Hematopoietic multipotent progenitor cell treated with erythropoietin and hydrocortisone succinate and interleukin-3 and kit ligand, for 8 days (in vitro differentiated cells): ENCODE measurements around the gene PHC2.

Experiments
- DNase-seq: peaks from one replicate; pipeline ENCODE4 v3.0.0-alpha.2; 2015

The PHC2 gene

DNA sequence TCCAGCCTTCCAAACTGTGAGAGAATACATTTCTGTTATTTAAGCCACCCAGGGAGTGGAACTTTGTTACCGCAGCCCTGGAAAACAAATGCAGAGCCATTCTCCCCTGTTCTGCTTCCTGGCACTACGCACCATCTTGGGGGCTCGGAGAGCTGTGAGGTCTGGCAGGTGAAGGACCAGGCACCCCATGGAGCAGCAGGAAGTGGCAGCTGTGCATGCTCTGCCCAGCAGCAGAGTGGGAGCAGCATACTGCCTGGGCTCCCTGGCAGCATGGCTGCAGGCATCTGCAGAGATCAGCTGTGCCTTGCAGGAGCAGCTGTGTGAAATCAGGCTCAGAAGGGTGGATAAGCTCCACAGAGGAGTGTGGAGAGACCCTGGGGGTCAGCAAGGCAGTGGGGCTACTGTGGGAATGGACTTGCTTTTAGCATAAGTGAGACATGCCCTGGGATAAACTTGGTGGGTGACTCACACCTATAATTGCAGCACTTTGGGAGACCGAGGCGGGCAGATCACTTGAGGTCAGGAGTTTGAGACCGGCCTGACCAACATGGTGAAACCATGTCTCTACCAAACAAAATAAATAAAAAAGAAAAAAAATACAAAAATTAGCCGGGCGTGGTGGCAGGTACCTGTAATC lies 23.9 kb upstream of the PHC2 start:
- no peak for DNase-seq

GRCh38 chr1:33446590-33446989 lies 15.7 kb upstream of the PHC2 start:
- DNase-seq = no peak

DNA sequence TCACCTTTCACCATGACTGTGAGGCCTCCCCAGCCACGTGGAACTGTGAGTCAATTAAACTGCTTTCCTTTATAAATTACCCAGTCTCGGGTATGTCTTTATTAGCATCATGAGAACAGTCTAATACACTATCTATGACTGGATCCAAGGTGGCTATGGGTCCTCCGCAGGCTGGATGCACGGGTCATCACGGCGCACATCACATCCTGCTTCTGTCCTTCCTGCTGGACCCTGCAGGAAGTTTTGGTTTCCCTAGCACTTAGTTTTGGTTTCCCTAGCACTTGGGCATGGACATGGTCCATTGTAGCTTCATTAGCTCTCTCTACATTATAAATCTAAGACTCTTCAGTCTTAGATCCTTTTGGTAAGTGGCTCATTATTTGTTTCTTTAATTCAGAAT lies 14.2 kb upstream of the PHC2 start:
- no peak for DNase-seq

- no peak for DNase-seq
These were observed 12.8 kb upstream of the PHC2 start for GRCh38 chr1:33443705-33444180.

DNA sequence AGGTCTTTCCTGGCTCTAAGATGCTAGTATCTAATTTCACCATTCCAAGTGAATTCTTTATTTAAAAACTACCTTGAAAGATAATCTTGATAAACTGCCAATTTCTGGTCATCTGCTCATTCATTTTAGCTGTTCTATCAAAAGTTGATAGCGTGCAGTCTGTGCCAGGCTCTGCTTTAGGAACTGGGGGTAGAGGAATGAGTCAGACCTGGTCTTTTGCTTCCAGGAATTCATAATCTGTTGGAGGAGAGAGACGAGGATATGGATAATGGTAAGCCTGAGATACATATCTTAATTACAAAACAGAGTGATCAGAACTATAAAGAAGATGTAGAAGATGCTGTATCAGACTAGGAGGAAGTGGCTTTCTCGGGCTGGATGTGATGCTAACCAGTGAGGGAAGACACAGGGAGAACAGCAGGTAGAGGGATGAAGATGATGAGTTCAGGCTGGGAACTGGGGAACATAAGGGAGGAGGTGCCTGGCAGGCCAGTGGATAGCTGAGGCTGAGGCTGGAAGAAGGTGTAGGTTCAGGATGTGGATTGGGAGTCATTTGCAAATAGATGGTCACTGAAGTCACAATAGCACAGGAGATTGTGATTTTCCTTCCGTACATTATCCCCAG lies 12.3 kb upstream of the PHC2 start:
- no peak for DNase-seq

DNA sequence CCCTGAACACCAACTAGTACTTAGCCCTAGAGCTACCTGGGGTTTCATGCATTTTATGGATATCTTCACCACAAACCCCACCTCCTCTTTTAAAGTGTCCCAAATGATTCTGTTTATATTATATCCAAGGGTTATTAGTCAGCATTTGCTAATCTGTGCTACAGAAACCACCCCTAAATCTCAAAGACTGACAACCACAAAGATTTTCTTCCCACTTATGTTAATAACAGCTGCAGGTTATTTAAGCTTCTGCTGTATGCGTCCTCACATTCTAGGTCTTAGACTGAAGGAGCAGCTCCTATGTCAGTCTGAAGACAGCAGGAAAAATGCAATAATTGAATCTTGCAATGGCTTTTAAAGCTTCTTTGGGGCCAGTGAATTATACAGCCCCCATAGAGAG lies 11.2 kb upstream of the PHC2 start:
- no peak for DNase-seq

DNA sequence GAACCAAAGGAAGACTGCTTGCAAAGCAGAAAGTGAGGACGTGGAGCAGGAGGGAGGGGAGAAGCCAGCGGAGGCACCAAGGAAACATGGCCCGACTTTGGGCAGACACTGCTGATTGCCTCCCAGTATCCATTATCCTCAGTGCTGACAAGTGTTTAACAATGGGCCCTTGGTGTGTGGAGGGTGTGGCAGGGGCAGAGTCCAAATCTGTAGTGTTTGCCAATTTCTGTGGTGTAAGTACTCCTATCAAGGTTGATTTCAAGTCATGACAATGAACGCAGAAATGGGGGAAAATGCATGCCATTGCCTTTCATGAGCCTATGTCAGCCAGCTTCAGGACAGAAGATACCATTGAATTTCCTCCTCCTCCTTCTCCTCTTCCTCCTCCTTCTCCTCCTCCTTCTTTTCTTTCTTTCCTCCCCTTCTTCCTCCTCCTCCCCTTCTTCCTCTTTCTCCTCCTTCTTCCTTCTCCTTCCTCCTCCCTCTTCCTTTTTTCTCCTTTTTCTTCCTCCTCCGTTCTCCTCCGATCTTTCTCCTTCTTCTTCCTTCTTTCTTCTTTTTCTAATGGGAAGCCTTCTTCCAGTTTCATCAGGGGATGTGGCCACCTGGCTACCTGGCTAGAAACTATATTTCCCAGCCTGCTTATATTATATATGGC lies 10.3 kb upstream of the PHC2 start:
- no peak for DNase-seq

GRCh38 chr1:33439662-33440061 lies 8.8 kb upstream of the PHC2 start:
- no peak for DNase-seq

GRCh38 chr1:33438364-33439160 lies 7.7 kb upstream of the PHC2 start:
- no peak for DNase-seq

DNA sequence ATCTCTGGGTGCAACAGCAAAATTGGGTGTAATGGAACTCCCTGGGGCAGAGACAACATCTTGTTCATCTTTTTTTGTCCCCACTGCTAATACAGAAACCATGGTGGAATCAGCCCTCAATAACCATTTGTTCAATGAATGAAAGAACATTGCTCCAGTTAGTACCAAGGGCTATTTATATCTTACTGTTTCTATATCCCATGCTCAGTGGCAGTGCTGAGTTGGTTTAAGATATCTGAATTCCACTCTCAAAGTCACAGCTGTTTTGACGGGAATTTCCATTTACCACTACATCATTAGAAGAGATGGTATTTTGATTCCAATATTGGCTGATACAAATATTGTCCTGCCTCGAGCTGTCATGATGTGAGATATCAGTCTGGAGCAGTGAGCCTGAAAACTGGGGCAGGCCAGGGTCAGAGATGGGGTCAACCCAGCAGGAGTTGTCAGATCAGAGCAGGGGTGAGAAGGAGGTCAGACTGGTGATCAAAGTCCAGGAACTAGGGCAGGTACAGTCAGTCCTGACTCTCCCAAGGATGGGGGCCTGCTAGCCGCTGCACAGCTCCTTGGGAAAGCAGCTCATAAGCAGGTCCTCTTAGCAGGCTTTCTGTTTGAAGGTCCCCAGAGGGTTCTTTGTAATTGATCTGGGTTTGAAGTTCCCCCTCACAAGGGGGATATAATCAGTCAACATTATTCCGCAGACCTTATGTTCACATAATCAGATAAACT lies 5.8 kb upstream of the PHC2 start:
- DNase-seq = no peak

- DNase-seq = no peak
These were observed 4.4 kb upstream of the PHC2 start for GRCh38 chr1:33435096-33435820.

GRCh38 chr1:33434363-33434750 lies 3.5 kb upstream of the PHC2 start:
- no peak for DNase-seq

- peak; percentile 9 for DNase-seq
These were observed 2.8 kb upstream of the PHC2 start for GRCh38 chr1:33433509-33434362.

- peak; percentile 27 for DNase-seq
These were observed 821 bp downstream of the PHC2 start for GRCh38 chr1:33429856-33430691.

GRCh38 chr1:33429332-33429731 lies 1.6 kb downstream of the PHC2 start:
- DNase-seq = no peak

DNA sequence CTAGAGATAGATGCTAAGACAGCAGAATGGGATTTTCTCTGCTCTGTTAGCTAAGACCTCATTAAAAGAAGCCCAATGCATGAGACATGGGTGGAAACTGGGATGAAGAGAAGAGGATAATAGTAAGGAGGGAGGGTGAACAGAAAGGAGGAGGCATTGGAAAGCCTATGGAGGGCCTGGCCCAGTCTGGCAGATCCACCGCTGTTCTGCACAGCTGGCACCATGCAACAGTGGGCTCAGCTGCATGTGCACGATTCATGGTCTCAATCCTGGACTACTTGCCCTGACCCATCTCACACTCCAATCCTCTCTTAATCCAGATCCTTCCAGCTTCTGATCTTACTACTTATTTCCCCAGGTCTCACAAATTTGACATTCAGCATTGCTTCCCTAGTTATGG lies 2.2 kb downstream of the PHC2 start:
- DNase-seq = no peak

- no peak for DNase-seq
These were observed 4.0 kb downstream of the PHC2 start for GRCh38 chr1:33426916-33427315.

GRCh38 chr1:33425900-33426299 lies 5.0 kb downstream of the PHC2 start:
- no peak for DNase-seq

DNA sequence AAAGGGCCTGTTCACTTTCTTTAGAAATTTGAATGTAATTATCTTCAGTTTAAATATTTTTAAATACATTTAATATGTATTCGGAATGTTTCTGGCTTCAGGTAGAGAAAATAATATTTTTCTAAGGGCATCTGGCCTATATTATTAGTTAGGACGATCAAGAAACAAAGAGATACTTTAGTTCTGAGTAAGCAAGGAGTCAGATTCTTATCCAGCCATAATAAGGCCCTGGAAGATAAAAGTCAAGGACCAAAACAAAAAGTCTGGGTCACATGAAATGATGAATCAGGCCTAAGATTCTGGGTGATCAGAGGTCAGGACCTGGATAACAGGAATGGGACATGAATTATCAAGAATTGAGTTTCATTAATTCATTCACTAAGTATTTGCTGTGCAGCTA lies 6.3 kb downstream of the PHC2 start:
- no peak for DNase-seq

GRCh38 chr1:33424205-33424604 lies 6.7 kb downstream of the PHC2 start:
- no peak for DNase-seq
